Measurements from ENCODE around the gene CSNK1E.

Gene CSNK1E

GRCh38 chr22:38300946-38301345 lies 16.3 kb downstream of the CSNK1E start:
- Histone ChIP-seq H2AFZ (no peak overlapping the region), H3K4me3 (ENCODE audit: low read depth, low read length) (no peak overlapping the region), H3K9me3 (ENCODE audit: control insufficient read depth, low read length) (no peaks in the 10 kb centered on the region), H3K9ac (no peak overlapping the region), H3K79me2 (peaks cover 15% of the 10 kb centered on the region), H3K4me2 (ENCODE audit: low read length) (no peak overlapping the region), H3K27ac (no peak overlapping the region), H3K4me1 (peaks cover 8% of the 10 kb centered on the region), H3K27me3 (ENCODE audit: control insufficient read depth, insufficient read depth, low read length) (no peaks in the 10 kb centered on the region), H3K36me3 (ENCODE audit: control insufficient read depth, insufficient read depth, low read length) (no peaks in the 10 kb centered on the region)
- no peak for TF ChIP-seq CTCF (IDR thresholded peaks at IDR 0.05)

- Histone ChIP-seq H2AFZ (no peak overlapping the region), H3K4me3 (ENCODE audit: low read depth, low read length) (no peak overlapping the region), H3K36me3 (ENCODE audit: control insufficient read depth, insufficient read depth, low read length) (no peaks in the 10 kb centered on the region), H3K4me1 (peaks cover 3% of the 10 kb centered on the region), H3K27me3 (ENCODE audit: control insufficient read depth, insufficient read depth, low read length) (no peaks in the 10 kb centered on the region), H3K79me2 (peaks cover 15% of the 10 kb centered on the region), H3K27ac (no peak overlapping the region), H3K9me3 (ENCODE audit: control insufficient read depth, low read length) (no peaks in the 10 kb centered on the region), H3K9ac (no peak overlapping the region), H3K4me2 (ENCODE audit: low read length) (no peak overlapping the region)
- TF ChIP-seq CTCF (IDR thresholded peaks at IDR 0.05): no peak
Observed at GRCh38 chr22:38300197-38300945, 16.9 kb downstream of the CSNK1E start.

- H3K4me2 ChIP-seq (ENCODE audit: low read length): no peak overlapping the region
- no peak for TF ChIP-seq CTCF (IDR thresholded peaks at IDR 0.05)
- H3K79me2 ChIP-seq: peaks cover 15% of the 10 kb centered on the region
- peaks cover 3% of the 10 kb centered on the region for H3K4me1 ChIP-seq
- no peaks in the 10 kb centered on the region for H3K9me3 ChIP-seq (ENCODE audit: control insufficient read depth, low read length)
- no peaks in the 10 kb centered on the region for H3K36me3 ChIP-seq (ENCODE audit: control insufficient read depth, insufficient read depth, low read length)
- no peak overlapping the region for H3K4me3 ChIP-seq (ENCODE audit: low read depth, low read length)
- no peak overlapping the region for H2AFZ ChIP-seq
- no peak overlapping the region for H3K27ac ChIP-seq
- no peak overlapping the region for H3K9ac ChIP-seq
- no peaks in the 10 kb centered on the region for H3K27me3 ChIP-seq (ENCODE audit: control insufficient read depth, insufficient read depth, low read length)
Observed at GRCh38 chr22:38299770-38300102, 17.5 kb downstream of the CSNK1E start.

- Histone ChIP-seq H3K27ac (no peak overlapping the region), H3K9me3 (ENCODE audit: control insufficient read depth, low read length) (no peaks in the 10 kb centered on the region), H3K27me3 (ENCODE audit: control insufficient read depth, insufficient read depth, low read length) (no peaks in the 10 kb centered on the region), H3K36me3 (ENCODE audit: control insufficient read depth, insufficient read depth, low read length) (no peaks in the 10 kb centered on the region), H3K9ac (no peak overlapping the region), H3K4me2 (ENCODE audit: low read length) (no peak overlapping the region), H3K4me3 (ENCODE audit: low read depth, low read length) (no peak overlapping the region), H3K4me1 (no peaks in the 10 kb centered on the region), H3K79me2 (peaks cover 7% of the 10 kb centered on the region), H2AFZ (no peak overlapping the region)
- peak; percentile 9 for TF ChIP-seq CTCF (IDR thresholded peaks at IDR 0.05)
Observed at GRCh38 chr22:38298312-38299005, 18.8 kb downstream of the CSNK1E start.
